Heart right ventricle (tissue), 16 donors: ENCODE measurements around the gene CHPF2. TPM values are rescaled to one million over a fixed set of nuclear protein-coding genes. Genes with fewer than 3 reads are reported as not detected.

Experiments
- ATAC-seq, 8 donors: fragments of 200-7000 bp; cut with Tn5 transposase; one replicate each; pipeline ENCODE4 v1.9.1; 2020; ENCODE audit warnings: mild to moderate bottlenecking in 8 of 8, moderate library complexity in 8 of 8, moderate number of reproducible peaks in 1 of 8
- DNase-seq, 2 donors: peaks; one replicate each; pipeline ENCODE4 v3.0.0-alpha.2; 2020
- H3K27ac ChIP-seq, 10 donors: fragments of 200-600 bp; sonication (generic) in 2 of 10; one replicate each; pipeline versions ENCODE4 v1.5.0 to v1.8.0; 2020 to 2022; ENCODE audit warnings: mild to moderate bottlenecking in 3 of 10
- H3K27me3 ChIP-seq, 7 donors: fragments of 200-600 bp; one replicate each; pipeline ENCODE4 v1.8.0; 2021 to 2022; ENCODE audit warnings: mild to moderate bottlenecking in 2 of 7
- H3K36me3 ChIP-seq, 9 donors: fragments of 200-600 bp; sonication (generic) in 1 of 9; one replicate each; pipeline versions ENCODE4 v1.5.0 to v1.8.0; 2020 to 2022; ENCODE audit warnings: mild to moderate bottlenecking in 2 of 9
- H3K4me1 ChIP-seq, 9 donors: fragments of 200-600 bp; sonication (generic) in 1 of 9; one replicate each; pipeline versions ENCODE4 v1.5.0 to v1.8.0; 2020 to 2022; ENCODE audit warnings: mild to moderate bottlenecking in 4 of 9
- H3K4me3 ChIP-seq, 10 donors: fragments of 200-600 bp; sonication (generic) in 2 of 10; one replicate each; pipeline versions ENCODE4 v1.5.0 to v1.8.0; 2020 to 2022; ENCODE audit warnings: mild to moderate bottlenecking in 7 of 10, moderate library complexity in 2 of 10
- H3K9me3 ChIP-seq, 11 donors: fragments of 200-600 bp in 10 of 11; sonication (generic) in 2 of 11; one replicate each; pipeline versions ENCODE4 v1.5.0 to v1.8.0; 2013 to 2022; ENCODE audit warnings: mild to moderate bottlenecking in 2 of 11, control low read depth in 1 of 11, moderate library complexity in 1 of 11
- CTCF ChIP-seq, 9 donors: fragments of 200-600 bp; sonication (generic) in 2 of 9; IDR thresholded peaks; one replicate each; pipeline versions ENCODE4 v1.5.0 to v1.8.0; 2021 to 2022; ENCODE audit warnings: antibody characterized with exemption in 9 of 9, mild to moderate bottlenecking in 5 of 9, moderate library complexity in 1 of 9
- WGBS, 2 donors: extraction: QIAGEN DNeasy Blood & Tissue Kit; methylation state at CpG; one replicate each; pipeline ENCODE4 v1.1.7; 2013; ENCODE audit warnings: inconsistent platforms in 1 of 2; 5-methylcytosine and 5-hydroxymethylcytosine counted together
- intact Hi-C, 10 donors: fragments of 100-400 bp; cut with DNase I; formaldehyde crosslinking; loops; one replicate each; pipeline versions ENCODE4 v1.11.1 to v1.14.2; 2022
- polyA plus RNA-seq, 2 donors: library from polyadenylated mRNA; stranded (reverse); fragments of 200-250 nt; gene quantifications; one replicate each; pipeline ENCODE4 v1.2.3, GENCODE V29; 2013
- total RNA-seq, 10 donors: library from RNA; stranded (reverse); fragmentation: NEBNext Ultra II Directional in 3 of 10; extraction: Animal tissue kit (Norgen Biotek cat#: 25700) in 3 of 10; gene quantifications; one replicate each; pipeline versions ENCODE4 v1.2.1 to v1.2.4, GENCODE V29; 2021 to 2023
- donor health status: Arrhythmogenic right ventricular cardiomyopathy.
- donor health status: ischemic (EF 13 %, LVEDD 7.1; RV severe dilation, severe dysfunction).
- donor health status: healthy with polysubstance abuse.
- donor health status: DM: no; HTN: yes; CAD: no.
- donor health status: DM: no; HTN: no; CAD: no.
- donor health status: ischemic (EF 25% LVEDD 6.9; RV normal size, moderate dysfunction).
- donor health status: ischemic (EF 25% LVEDD 5.7; RV mildly dilated, moderate dysfunction).
- donor health status: healthy.
- donor health status: DM: yes; HTN: yes; CAD: no.
- donor health status: Ischemic cardiomyopathy.
- donor health status: ischemic (EF 35%, LVEDD 5.7; RV mildly dilated, moderate dysfunction).
- donor health status: nonischemic (EF 11% LVEDD 7.7; RV severe dilation, severe dysfunction).
- donor health status: DM: yes; HTN: yes; CAD: no.
- donor health status: PGD.
- donor health status: ischemic (EF 29% LVEDD 5.4; RV normal size, mild dysfunction).
- donor health status: nonischemic (EF 23%, LVEDD 6.1; RV moderate dilation, normal function).

The CHPF2 gene
- total and polyA plus RNA-seq, 12 donors: 12.1 to 22.4 (median 18.5) TPM

- DNase-seq (no peak), ATAC-seq (no peak)
- 89 to 91% methylated on average over 11 of the region's 11 CpGs for WGBS, 2 donors
- Histone ChIP-seq H3K36me3 (no peaks in the 10 kb centered on the region), H3K9me3 (no peaks in the 10 kb centered on the region), H3K4me1 (peaks cover 5 to 55% (median 39%) of the 10 kb centered on the region in 9 donors), H3K27ac (peak overlapping the region in 4 of 10 donors; percentile 25 to 42 (median 35)), H3K4me3 (no peak overlapping the region), H3K27me3 (peaks cover 0 to 45% (median under 1%) of the 10 kb centered on the region in 7 donors)
- no peak for TF ChIP-seq CTCF (IDR thresholded peaks at IDR 0.05)
- intact Hi-C loops: loop anchor here in 1 of 10 donors (5.0 kb wide), 1 partner anchor 47 kb away; no protein-coding TSS in a partner anchor
These were observed 22.6 kb downstream of the CHPF2 start for GRCh38 chr7:151254851-151255250.

- ATAC-seq (no peak), DNase-seq (no peak)
- 62% methylated on average over 7 of the region's 7 CpGs for WGBS, 2 donors
- Histone ChIP-seq H3K4me3 (no peak overlapping the region), H3K27ac (no peak overlapping the region), H3K36me3 (no peaks in the 10 kb centered on the region), H3K4me1 (peaks cover 0 to 50% (median 34%) of the 10 kb centered on the region in 9 donors), H3K9me3 (no peaks in the 10 kb centered on the region), H3K27me3 (peaks cover 0 to 40% (median 5%) of the 10 kb centered on the region in 7 donors)
- no peak for TF ChIP-seq CTCF (IDR thresholded peaks at IDR 0.05)
- intact Hi-C loops: no loop called here
These were observed 23.1 kb downstream of the CHPF2 start for GRCh38 chr7:151255390-151255789.

GRCh38 chr7:151256410-151257045, 24.2 kb downstream of the CHPF2 start:
- Histone ChIP-seq H3K27me3 (peaks cover 0 to 36% (median 13%) of the 10 kb centered on the region in 7 donors), H3K9me3 (no peaks in the 10 kb centered on the region), H3K27ac (no peak overlapping the region), H3K4me3 (no peak overlapping the region), H3K4me1 (peaks cover 0 to 44% (median 29%) of the 10 kb centered on the region in 9 donors), H3K36me3 (no peaks in the 10 kb centered on the region)
- DNase-seq: no peak
- WGBS, 2 donors: 39 to 43% methylated on average over 16 of the region's 16 CpGs
- TF ChIP-seq CTCF (IDR thresholded peaks at IDR 0.05): no peak
- peak in 1 of 8 donors; percentile 28 for ATAC-seq
- intact Hi-C loops: no loop called here

GRCh38 chr7:151257990-151258389, 25.7 kb downstream of the CHPF2 start:
- ATAC-seq (no peak), DNase-seq (no peak)
- Histone ChIP-seq H3K27me3 (peaks cover 0 to 31% (median 15%) of the 10 kb centered on the region in 7 donors), H3K27ac (no peak overlapping the region), H3K4me1 (peaks cover 2 to 38% (median 25%) of the 10 kb centered on the region in 9 donors), H3K9me3 (no peaks in the 10 kb centered on the region), H3K4me3 (no peak overlapping the region), H3K36me3 (no peaks in the 10 kb centered on the region)
- no peak for TF ChIP-seq CTCF (IDR thresholded peaks at IDR 0.05)
- WGBS, 2 donors: 86 to 92% methylated on average over 7 of the region's 7 CpGs
- intact Hi-C loops: no loop called here
